GM21723 (cell line): ENCODE measurements around the gene MYRIP.

Source experiments
- ATAC-seq: cut with Tn5 transposase; IDR thresholded peaks from one replicate; pipeline ENCODE4 v1.9.1; 2021; ENCODE audit warnings: mild to moderate bottlenecking, moderate library complexity; ENCODE audit not compliant: unreplicated experiment

MYRIP gene

GRCh38 chr3:40224796-40225515 lies 415.5 kb downstream of the MYRIP start:
- ATAC-seq: no peak

DNA sequence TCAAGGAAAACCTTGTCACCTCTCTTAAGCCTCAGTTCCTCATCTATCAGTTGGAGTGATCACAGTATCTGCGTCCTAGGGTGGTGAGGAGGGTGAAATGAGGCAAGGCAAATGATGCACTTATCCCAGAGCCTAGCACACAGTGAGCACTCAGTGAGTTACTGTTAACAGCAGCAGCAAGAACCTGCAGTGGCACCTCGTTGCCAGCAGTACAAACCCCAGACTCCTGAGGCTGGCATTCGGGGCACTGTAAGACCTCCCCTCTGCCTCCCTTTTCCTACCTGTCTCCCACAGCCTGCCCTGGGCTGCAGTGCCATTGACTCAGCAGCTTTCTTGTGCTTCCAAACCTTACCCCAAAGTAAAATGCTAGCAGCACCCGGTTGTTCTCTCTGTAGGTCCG lies 417.2 kb downstream of the MYRIP start:
- ATAC-seq: no peak

GRCh38 chr3:40228792-40229350 lies 419.5 kb downstream of the MYRIP start:
- ATAC-seq: no peak

DNA sequence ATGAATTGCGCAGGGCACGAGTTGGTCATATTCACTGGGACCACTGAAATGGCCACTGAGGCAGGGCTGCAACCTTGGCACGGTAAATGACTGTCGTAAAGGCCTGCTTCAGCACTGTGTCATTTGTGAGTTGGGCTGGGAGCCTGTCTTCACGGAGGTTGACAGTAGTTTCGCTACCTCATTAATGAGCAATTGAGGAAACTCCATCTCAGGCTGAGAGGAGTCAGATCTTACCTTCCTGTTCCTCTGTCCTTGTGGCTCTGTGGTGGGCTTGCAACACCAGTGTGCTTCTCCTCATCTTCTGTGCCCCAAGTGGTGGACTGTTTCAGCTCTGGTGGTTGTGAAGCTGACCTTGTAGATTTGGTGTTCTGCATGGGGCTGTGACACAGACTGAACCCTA lies 420.0 kb downstream of the MYRIP start:
- no peak for ATAC-seq

- ATAC-seq: no peak
Measured at GRCh38 chr3:40229963-40230362, 420.6 kb downstream of the MYRIP start.

GRCh38 chr3:40230382-40230781 lies 421.0 kb downstream of the MYRIP start:
- ATAC-seq: no peak

- no peak for ATAC-seq
Measured at GRCh38 chr3:40232626-40233025, 423.2 kb downstream of the MYRIP start.

GRCh38 chr3:40237159-40237558 lies 427.8 kb downstream of the MYRIP start:
- no peak for ATAC-seq

DNA sequence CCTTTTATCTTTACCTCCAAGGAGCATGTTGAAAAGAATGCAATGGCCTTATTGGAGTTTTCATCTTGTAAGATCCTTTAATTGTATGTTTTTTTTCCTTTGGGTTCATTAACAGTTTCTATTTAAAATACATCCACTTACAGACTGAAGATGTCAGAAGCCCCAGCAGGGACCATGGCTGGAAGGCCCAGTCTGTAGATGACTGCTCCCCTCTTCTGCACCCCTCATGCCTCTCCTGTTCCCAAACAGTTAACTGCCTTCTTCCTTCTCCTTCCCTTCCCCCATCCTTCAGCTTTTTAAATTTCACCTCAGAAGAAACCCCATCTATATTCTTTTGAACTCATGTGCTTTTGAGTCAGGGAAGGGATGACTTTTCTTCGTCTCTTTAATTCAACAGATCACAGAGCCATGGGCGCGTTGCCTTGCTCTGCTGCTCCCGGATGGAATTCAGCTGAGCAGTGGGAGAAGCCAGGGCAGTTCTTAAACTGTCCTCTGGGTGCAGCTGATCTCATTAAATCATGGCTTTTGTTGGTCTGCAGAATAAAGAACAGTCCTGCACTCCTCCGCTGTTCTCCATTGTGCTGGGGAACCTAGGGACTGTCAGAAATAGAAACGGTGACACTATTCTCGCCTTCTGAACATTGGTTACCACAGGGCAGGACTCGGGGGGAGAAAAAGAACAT lies 428.6 kb downstream of the MYRIP start:
- ATAC-seq: no peak

- ATAC-seq: no peak
Measured at GRCh38 chr3:40240921-40241320, 431.5 kb downstream of the MYRIP start.

DNA sequence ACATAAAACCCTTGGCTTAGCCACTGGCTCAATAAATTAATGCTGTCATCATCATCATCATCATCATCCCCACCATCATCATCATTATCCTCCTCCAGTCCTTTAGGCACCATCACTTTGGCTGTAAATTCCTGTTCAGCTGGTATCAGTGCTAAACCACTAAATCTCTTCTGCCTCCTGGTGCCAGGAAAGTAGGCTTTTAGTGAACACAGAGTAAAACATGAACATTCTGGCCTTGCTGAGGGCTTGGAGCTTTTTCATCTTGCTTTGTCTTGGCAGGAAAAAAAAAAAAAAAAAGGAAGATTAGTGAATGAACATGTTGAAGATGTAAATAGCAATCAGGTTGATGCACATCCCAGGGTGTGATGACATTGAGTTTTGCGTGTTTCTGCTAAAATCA lies 432.8 kb downstream of the MYRIP start:
- ATAC-seq: no peak

DNA sequence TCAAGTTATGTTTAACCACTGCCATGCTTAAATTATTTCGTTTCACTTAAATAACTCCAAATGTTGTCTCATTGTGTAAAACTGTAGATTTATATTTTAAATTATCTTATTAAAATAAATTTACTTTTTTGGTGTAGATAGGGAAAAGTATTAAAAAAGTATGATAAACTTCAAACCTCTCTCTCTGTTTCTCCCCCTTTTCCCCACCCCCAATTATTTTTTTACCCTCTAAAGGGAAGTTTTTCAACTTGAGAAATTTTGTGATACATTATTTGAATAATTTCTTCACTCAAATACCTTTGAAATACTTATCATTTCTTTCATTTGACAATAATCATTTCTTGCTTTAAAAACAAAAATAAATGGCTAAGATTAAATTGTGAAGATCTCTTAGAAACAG lies 433.2 kb downstream of the MYRIP start:
- no peak for ATAC-seq

DNA sequence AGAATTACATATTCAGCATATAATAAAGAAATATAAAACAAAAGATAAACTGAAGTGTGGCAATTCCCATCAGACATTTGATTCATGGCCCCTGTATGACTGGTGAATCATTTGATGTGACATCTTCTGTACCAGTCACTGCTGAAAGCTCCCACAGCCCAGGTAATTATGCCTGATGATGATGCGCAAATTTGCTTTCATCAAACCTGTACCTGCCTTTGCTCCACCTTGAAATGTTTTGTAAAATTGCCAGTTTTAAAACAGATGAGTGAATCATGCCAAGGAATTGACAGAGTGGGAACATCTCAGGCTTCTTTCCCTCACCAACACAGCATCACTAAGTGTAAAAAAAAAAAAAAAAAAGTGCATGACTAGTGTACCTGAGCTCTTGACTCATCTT lies 433.6 kb downstream of the MYRIP start:
- ATAC-seq: no peak

- no peak for ATAC-seq
Measured at GRCh38 chr3:40247714-40248454, 438.5 kb downstream of the MYRIP start.

GRCh38 chr3:40248591-40248990 lies 439.2 kb downstream of the MYRIP start:
- no peak for ATAC-seq

GRCh38 chr3:40249168-40249567 lies 439.8 kb downstream of the MYRIP start:
- ATAC-seq: no peak

GRCh38 chr3:40254491-40254890 lies 445.1 kb downstream of the MYRIP start:
- no peak for ATAC-seq

GRCh38 chr3:40254891-40255290 lies 445.5 kb downstream of the MYRIP start:
- ATAC-seq: no peak

DNA sequence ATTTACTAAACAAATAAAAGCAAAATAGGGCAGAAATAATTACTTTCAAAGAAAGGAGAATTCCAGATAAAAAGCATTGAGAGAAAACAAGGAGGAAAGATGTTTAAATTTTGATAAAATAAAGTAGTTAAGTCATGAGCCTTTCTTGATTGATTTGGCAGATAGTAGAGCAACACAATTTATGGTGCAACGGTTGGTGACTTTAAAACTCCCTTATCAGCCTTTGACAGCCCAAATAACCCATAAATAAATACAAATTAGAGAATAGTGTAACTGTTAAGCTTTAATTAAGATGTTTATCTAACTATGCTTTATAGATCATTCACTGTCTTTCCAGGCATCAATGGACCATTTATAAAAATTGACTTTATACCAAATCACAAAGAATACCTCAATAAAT lies 446.1 kb downstream of the MYRIP start:
- ATAC-seq: no peak

DNA sequence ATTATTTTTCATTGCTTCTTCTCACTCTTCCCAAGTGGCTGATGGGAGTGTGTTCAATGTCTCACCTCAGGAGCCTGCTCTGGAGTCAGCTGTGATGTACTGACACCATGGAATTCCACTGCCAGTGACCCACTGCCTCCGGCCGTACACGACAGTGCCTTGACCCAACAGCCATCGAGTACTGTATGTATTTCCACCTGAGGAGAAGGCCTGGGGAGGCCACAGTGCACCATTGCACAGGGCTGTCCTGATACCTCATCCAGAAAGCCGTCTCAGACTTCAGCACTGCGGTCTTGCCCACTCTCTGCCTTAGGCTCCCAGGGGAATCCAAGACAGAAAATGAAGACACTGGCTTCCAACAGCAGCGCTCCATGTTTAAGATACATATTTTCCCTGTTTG lies 448.7 kb downstream of the MYRIP start:
- no peak for ATAC-seq

DNA sequence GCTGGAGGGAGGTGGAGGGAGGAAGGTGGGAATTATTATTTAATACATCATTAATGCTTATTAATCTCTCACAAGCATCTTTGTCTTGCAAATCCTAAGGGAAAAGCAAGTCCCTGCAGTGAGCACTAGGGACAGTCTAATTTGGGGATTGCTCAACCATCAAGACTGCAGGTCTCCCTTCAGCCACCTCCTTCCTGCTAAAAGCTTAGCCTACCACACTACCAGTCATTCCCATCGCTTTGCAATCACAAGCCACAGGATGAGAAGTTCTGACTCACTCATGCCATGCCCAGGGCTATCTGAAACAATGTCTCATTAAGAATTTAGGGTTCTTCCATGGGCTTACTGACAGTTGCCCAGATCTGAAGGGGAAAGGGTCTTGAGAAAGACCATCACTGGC lies 449.1 kb downstream of the MYRIP start:
- no peak for ATAC-seq

- ATAC-seq: no peak
Measured at GRCh38 chr3:40262331-40262730, 452.9 kb downstream of the MYRIP start.
